HS-27A (cell line): ENCODE results near the gene SLC1A5.
"Not testable (repeated sequence)": the region's sequence is repeated elsewhere in the genome, so short reads cannot be mapped to it uniquely, and the experiment has no call there.

ENCODE experiments used
- DNase-seq: peaks from one replicate; pipeline ENCODE4 v3.0.0-alpha.2; 2012; ENCODE audit warnings: low read depth, missing footprints

The SLC1A5 gene

GRCh38 chr19:46788262-46788967, at the start of gene SLC1A5:
TSS of gene SLC1A5 (minus strand) at chr19:46788594. CDS start at chr19:46787965, 629 bp downstream.
- DNase-seq, result peak; percentile 96

- DNase-seq, result no peak
These were observed 49.8 kb upstream of the SLC1A5 start for GRCh38 chr19:46838160-46838559.

- no peak for DNase-seq
These were observed 46.6 kb upstream of the SLC1A5 start for GRCh38 chr19:46834984-46835383.

GRCh38 chr19:46834121-46834520, 45.7 kb upstream of the SLC1A5 start:
- no peak for DNase-seq

GRCh38 chr19:46830864-46831263, 42.5 kb upstream of the SLC1A5 start:
- DNase-seq, result no peak

GRCh38 chr19:46828484-46828883, 40.1 kb upstream of the SLC1A5 start:
- no peak for DNase-seq

- DNase-seq, result no peak
These were observed 37.3 kb upstream of the SLC1A5 start for GRCh38 chr19:46825731-46826055.

GRCh38 chr19:46824890-46825730, 36.7 kb upstream of the SLC1A5 start:
- no peak for DNase-seq

GRCh38 chr19:46823049-46823448, 34.7 kb upstream of the SLC1A5 start:
- DNase-seq, result no peak

GRCh38 chr19:46822410-46822787, 34.0 kb upstream of the SLC1A5 start:
- DNase-seq, result not testable (repeated sequence)

GRCh38 chr19:46821512-46822409, 33.4 kb upstream of the SLC1A5 start:
- no peak for DNase-seq

GRCh38 chr19:46818812-46819211, 30.4 kb upstream of the SLC1A5 start:
- DNase-seq, result no peak

- DNase-seq, result no peak
These were observed 27.6 kb upstream of the SLC1A5 start for GRCh38 chr19:46815833-46816627.

GRCh38 chr19:46813839-46814358, 25.5 kb upstream of the SLC1A5 start:
- DNase-seq, result no peak

GRCh38 chr19:46812977-46813838, 24.8 kb upstream of the SLC1A5 start:
- no peak for DNase-seq

- DNase-seq, result no peak
These were observed 21.3 kb upstream of the SLC1A5 start for GRCh38 chr19:46809534-46810272.

GRCh38 chr19:46806656-46807055, 18.3 kb upstream of the SLC1A5 start:
- no peak for DNase-seq

- DNase-seq, result not testable (repeated sequence)
These were observed 16.0 kb upstream of the SLC1A5 start for GRCh38 chr19:46804432-46804831.

GRCh38 chr19:46803555-46803954, 15.2 kb upstream of the SLC1A5 start:
- no peak for DNase-seq

GRCh38 chr19:46802152-46802551, 13.8 kb upstream of the SLC1A5 start:
- DNase-seq, result no peak
